H9 (cell line): Measurements from ENCODE around the gene CFAP298. TPM values are rescaled to one million over a fixed set of nuclear protein-coding genes. Genes with fewer than 3 reads are reported as not detected.

Experiments used
- DNase-seq: peaks from one replicate; pipeline ENCODE4 v3.0.0-alpha.2; 2017
- H2AFZ ChIP-seq: one replicate; pipeline ENCODE4 v1.6.1; 2013; ENCODE audit warnings: mild to moderate bottlenecking, low read length, control low read depth, moderate library complexity
- H2AK5ac ChIP-seq: 2 replicates; pipeline ENCODE4 v1.6.1; 2013; ENCODE audit warnings: low read length, control low read depth, mixed read lengths; ENCODE audit not compliant: insufficient read length
- H2BK120ac ChIP-seq: one replicate; pipeline ENCODE4 v1.6.1; 2013; ENCODE audit warnings: low read depth, mild to moderate bottlenecking, low read length, control low read depth, inconsistent platforms; ENCODE audit not compliant: poor library complexity, severe bottlenecking
- H2BK12ac ChIP-seq: 2 replicates; pipeline ENCODE4 v1.6.1; 2013; ENCODE audit warnings: low read length, control low read depth, mixed read lengths, low read depth; ENCODE audit not compliant: insufficient read length
- H2BK15ac ChIP-seq: 2 replicates; pipeline ENCODE4 v1.6.1; 2013; ENCODE audit warnings: low read depth, low read length, control low read depth
- H2BK20ac ChIP-seq: one replicate; pipeline ENCODE4 v1.6.1; 2013; ENCODE audit warnings: low read depth, mild to moderate bottlenecking, low read length, control low read depth, inconsistent platforms; ENCODE audit not compliant: poor library complexity, severe bottlenecking
- H2BK5ac ChIP-seq: 2 replicates; pipeline ENCODE4 v1.6.1; 2013; ENCODE audit warnings: low read length, control low read depth, mixed read lengths; ENCODE audit not compliant: insufficient read length
- H3K14ac ChIP-seq: 2 replicates; pipeline ENCODE4 v1.6.1; 2013; ENCODE audit warnings: low read length, control low read depth; ENCODE audit not compliant: insufficient read depth
- H3K18ac ChIP-seq: 2 replicates; pipeline ENCODE4 v1.6.1; 2013; ENCODE audit warnings: low read depth, mild to moderate bottlenecking, mixed read lengths, low read length, control low read depth; ENCODE audit not compliant: insufficient read length
- H3K23ac ChIP-seq: 2 replicates; pipeline ENCODE4 v1.6.1; 2013; ENCODE audit warnings: low read length, control low read depth, mixed read lengths, low read depth; ENCODE audit not compliant: insufficient read length
- H3K23me2 ChIP-seq: 2 replicates; pipeline ENCODE4 v1.6.1; 2013; ENCODE audit warnings: low read depth, mild to moderate bottlenecking, mixed read lengths, low read length, control low read depth; ENCODE audit not compliant: insufficient read length, poor library complexity, severe bottlenecking
- H3K27ac ChIP-seq: 2 replicates; pipeline ENCODE4 v1.5.1; 2013; ENCODE audit warnings: low read length, control low read depth, mixed read lengths, low read depth; ENCODE audit not compliant: insufficient read length
- H3K27me3 ChIP-seq: 2 replicates; pipeline ENCODE4 v1.6.1; 2013; ENCODE audit warnings: low read length, control low read depth, inconsistent platforms; ENCODE audit not compliant: insufficient read depth
- H3K4ac ChIP-seq: 2 replicates; pipeline ENCODE4 v1.6.1; 2013; ENCODE audit warnings: low read depth, mild to moderate bottlenecking, control low read depth, inconsistent platforms, low read length, moderate library complexity
- H3K4me1 ChIP-seq: 2 replicates; pipeline ENCODE4 v1.6.1; 2013; ENCODE audit warnings: low read length, control low read depth, inconsistent platforms; ENCODE audit not compliant: insufficient read depth
- H3K4me2 ChIP-seq: 2 replicates; pipeline ENCODE4 v1.6.1; 2013; ENCODE audit warnings: low read length, control low read depth, mixed read lengths; ENCODE audit not compliant: insufficient read length, insufficient read depth
- H3K56ac ChIP-seq: 2 replicates; pipeline ENCODE4 v1.6.1; 2013; ENCODE audit warnings: low read depth, mild to moderate bottlenecking, mixed read lengths, low read length, control low read depth; ENCODE audit not compliant: insufficient read length
- H3K79me1 ChIP-seq: 2 replicates; pipeline ENCODE4 v1.6.1; 2013; ENCODE audit warnings: low read depth, mild to moderate bottlenecking, moderate library complexity, low read length, control low read depth, inconsistent platforms; ENCODE audit not compliant: insufficient read depth, poor library complexity, severe bottlenecking
- H3K79me2 ChIP-seq: 2 replicates; pipeline ENCODE4 v1.6.1; 2013; ENCODE audit warnings: low read length, control low read depth, inconsistent platforms; ENCODE audit not compliant: insufficient read depth
- H3K9ac ChIP-seq: 2 replicates; pipeline ENCODE4 v1.6.1; 2013; ENCODE audit warnings: low read length, control low read depth, mixed read lengths; ENCODE audit not compliant: insufficient read length; ENCODE audit errors: extremely low read depth
- H3K9me3 ChIP-seq: one replicate; pipeline ENCODE4 v1.6.1; 2013; ENCODE audit warnings: low read depth, low read length, inconsistent platforms; ENCODE audit not compliant: control insufficient read depth
- H3T11ph ChIP-seq: one replicate; pipeline ENCODE4 v1.6.1; 2013; ENCODE audit warnings: mild to moderate bottlenecking, low read length, control low read depth, inconsistent platforms
- H4K20me1 ChIP-seq: one replicate; pipeline ENCODE4 v1.6.1; 2013; ENCODE audit not compliant: control insufficient read depth, insufficient read length, insufficient read depth
- H4K5ac ChIP-seq: 2 replicates; pipeline ENCODE4 v1.6.1; 2013; ENCODE audit warnings: low read depth, mild to moderate bottlenecking, mixed read lengths, low read length, control low read depth; ENCODE audit not compliant: insufficient read length
- H4K8ac ChIP-seq: replicated peaks from 2 replicates; pipeline ENCODE4 v1.6.1; 2013; ENCODE audit warnings: low read length, control low read depth, mixed read lengths, low read depth; ENCODE audit not compliant: insufficient read length
- H4K91ac ChIP-seq: 2 replicates; pipeline ENCODE4 v1.6.1; 2013; ENCODE audit warnings: low read depth, mild to moderate bottlenecking, moderate library complexity, mixed read lengths, low read length, control low read depth; ENCODE audit not compliant: insufficient read length
- H3K27ac Mint-ChIP-seq, 3 experiments: 2 replicates in 2 of 3; 3 replicates in 1 of 3; pipeline ENCODE4 v1.8.0; 2020 to 2021; ENCODE audit warnings: mixed read lengths in 3 of 3, mild to moderate bottlenecking in 1 of 3, moderate library complexity in 1 of 3
- H3K27me3 Mint-ChIP-seq: 2 replicates; pipeline ENCODE4 v1.8.0; 2021; ENCODE audit warnings: low read depth, mild to moderate bottlenecking, moderate library complexity, mixed read lengths
- H3K36me3 Mint-ChIP-seq, 3 experiments: 2 replicates in 2 of 3; 3 replicates in 1 of 3; pipeline ENCODE4 v1.8.0; 2020 to 2021; ENCODE audit warnings: low read depth in 3 of 3, mixed read lengths in 3 of 3; ENCODE audit not compliant: insufficient read depth in 1 of 3
- H3K4me1 Mint-ChIP-seq, 2 experiments: 2 replicates each; pipeline ENCODE4 v1.8.0; 2020; ENCODE audit warnings: mixed read lengths in 2 of 2
- H3K4me3 Mint-ChIP-seq, 2 experiments: 2 replicates in 1 of 2; 3 replicates in 1 of 2; pipeline ENCODE4 v1.8.0; 2020 to 2021; ENCODE audit warnings: mild to moderate bottlenecking in 2 of 2, mixed read lengths in 2 of 2, moderate library complexity in 1 of 2
- H3K9me3 Mint-ChIP-seq, 2 experiments: 2 replicates in 1 of 2; 3 replicates in 1 of 2; pipeline ENCODE4 v1.8.0; 2020; ENCODE audit warnings: mild to moderate bottlenecking in 2 of 2, mixed read lengths in 2 of 2, moderate library complexity in 1 of 2
- WGBS: extraction: QIAGEN DNeasy Blood & Tissue Kit; methylation state at CpG from one replicate; pipeline ENCODE4 v1.1.7; 2013; ENCODE audit warnings: missing lambda C conversion rate, low lambda C conversion rate, mixed read lengths; ENCODE audit not compliant: insufficient read length; ENCODE audit errors: extremely low coverage; 5-methylcytosine and 5-hydroxymethylcytosine counted together
- total RNA-seq: library from RNA; stranded (reverse); gene quantifications from 2 replicates; pipeline ENCODE4 v1.2.1, GENCODE V29; 2021
- TF ChIP-seq, protein P1 (sequence below): fragments of 200-600 bp; sonication (generic); conservative IDR thresholded peaks from 3 replicates; pipeline ENCODE4 v1.8.0; 2021; ENCODE audit warnings: antibody characterized with exemption, mild to moderate bottlenecking

CFAP298 gene
- total RNA-seq, 1 experiment from 2014 or later, result 81.8 TPM

GRCh38 chr21:32585970-32586369 is 26.2 kb downstream of the CFAP298 start:
- no CpG with 5 or more reads among the region's 9 CpGs for WGBS
- Mint-ChIP-seq H3K27ac (no peak overlapping the region), H3K27me3 (peaks cover 2% of the 10 kb centered on the region; the same call in 1 of the 2 replicates), H3K4me1 (peaks cover 3 to 5% of the 10 kb centered on the region in 2 experiments; a peak in 1 of 4 replicates), H3K36me3 (no peaks in the 10 kb centered on the region), H3K9me3 (no peaks in the 10 kb centered on the region), H3K4me3 (no peak overlapping the region; a peak in 1 of 5 replicates)
- Histone ChIP-seq H3K4ac (no peak overlapping the region), H3K9me3 (no peaks in the 10 kb centered on the region), H2BK120ac (no peak overlapping the region), H3K4me2 (no peak overlapping the region), H3K23me2 (no peaks in the 10 kb centered on the region), H3K18ac (no peak overlapping the region), H3T11ph (no peak overlapping the region), H3K23ac (no peak overlapping the region), H4K8ac (no peak overlapping the region), H2BK12ac (no peak overlapping the region), H2BK5ac (no peak overlapping the region), H4K5ac (no peak overlapping the region), H3K27me3 (no peaks in the 10 kb centered on the region; the same call in 1 of the 2 replicates), H3K9ac (no peak overlapping the region), H2AFZ (no peak overlapping the region), H3K27ac (no peak overlapping the region), H4K20me1 (no peaks in the 10 kb centered on the region), H3K14ac (no peak overlapping the region), H3K4me1 (no peaks in the 10 kb centered on the region), H3K79me1 (no peaks in the 10 kb centered on the region), H3K56ac (no peak overlapping the region), H2BK20ac (no peak overlapping the region), H2BK15ac (no peak overlapping the region), H4K91ac (no peak overlapping the region), H3K79me2 (no peaks in the 10 kb centered on the region), H2AK5ac (no peak overlapping the region)
- TF ChIP-seq, protein P1, sequence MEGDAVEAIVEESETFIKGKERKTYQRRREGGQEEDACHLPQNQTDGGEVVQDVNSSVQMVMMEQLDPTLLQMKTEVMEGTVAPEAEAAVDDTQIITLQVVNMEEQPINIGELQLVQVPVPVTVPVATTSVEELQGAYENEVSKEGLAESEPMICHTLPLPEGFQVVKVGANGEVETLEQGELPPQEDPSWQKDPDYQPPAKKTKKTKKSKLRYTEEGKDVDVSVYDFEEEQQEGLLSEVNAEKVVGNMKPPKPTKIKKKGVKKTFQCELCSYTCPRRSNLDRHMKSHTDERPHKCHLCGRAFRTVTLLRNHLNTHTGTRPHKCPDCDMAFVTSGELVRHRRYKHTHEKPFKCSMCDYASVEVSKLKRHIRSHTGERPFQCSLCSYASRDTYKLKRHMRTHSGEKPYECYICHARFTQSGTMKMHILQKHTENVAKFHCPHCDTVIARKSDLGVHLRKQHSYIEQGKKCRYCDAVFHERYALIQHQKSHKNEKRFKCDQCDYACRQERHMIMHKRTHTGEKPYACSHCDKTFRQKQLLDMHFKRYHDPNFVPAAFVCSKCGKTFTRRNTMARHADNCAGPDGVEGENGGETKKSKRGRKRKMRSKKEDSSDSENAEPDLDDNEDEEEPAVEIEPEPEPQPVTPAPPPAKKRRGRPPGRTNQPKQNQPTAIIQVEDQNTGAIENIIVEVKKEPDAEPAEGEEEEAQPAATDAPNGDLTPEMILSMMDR, result no peak
- no peak for DNase-seq
